C4-2B (cell line): ENCODE data around the gene FGF11.

Experiments
- CTCF ChIP-seq: fragments of 450-650 bp; conservative IDR thresholded peaks from 2 replicates; pipeline ENCODE4 v1.5.1; 2017; ENCODE audit warnings: mild to moderate bottlenecking
- ZFX ChIP-seq: fragments of 450-650 bp; IDR thresholded peaks from 2 replicates; pipeline ENCODE4 v1.6.1; 2017

- TF ChIP-seq CTCF: no peak
- no peak for TF ChIP-seq ZFX
These were observed 45.5 kb upstream of the FGF11 start for GRCh38 chr17:7393613-7394451.
